Epithelial cell of prostate (primary cell): ENCODE measurements around the gene APP.
A peak's percentile ranks its signal among the peaks of the same experiment; 100 is the strongest.

ENCODE experiments used
- DNase-seq: peaks from one replicate; pipeline ENCODE4 v3.0.0-alpha.2; 2011; ENCODE audit warnings: low read depth, low spot score
- H3K27ac ChIP-seq: fragments of 450-650 bp; 2 replicates; pipeline ENCODE4 v1.5.1; 2017; ENCODE audit warnings: mild to moderate bottlenecking

Gene APP

DNA sequence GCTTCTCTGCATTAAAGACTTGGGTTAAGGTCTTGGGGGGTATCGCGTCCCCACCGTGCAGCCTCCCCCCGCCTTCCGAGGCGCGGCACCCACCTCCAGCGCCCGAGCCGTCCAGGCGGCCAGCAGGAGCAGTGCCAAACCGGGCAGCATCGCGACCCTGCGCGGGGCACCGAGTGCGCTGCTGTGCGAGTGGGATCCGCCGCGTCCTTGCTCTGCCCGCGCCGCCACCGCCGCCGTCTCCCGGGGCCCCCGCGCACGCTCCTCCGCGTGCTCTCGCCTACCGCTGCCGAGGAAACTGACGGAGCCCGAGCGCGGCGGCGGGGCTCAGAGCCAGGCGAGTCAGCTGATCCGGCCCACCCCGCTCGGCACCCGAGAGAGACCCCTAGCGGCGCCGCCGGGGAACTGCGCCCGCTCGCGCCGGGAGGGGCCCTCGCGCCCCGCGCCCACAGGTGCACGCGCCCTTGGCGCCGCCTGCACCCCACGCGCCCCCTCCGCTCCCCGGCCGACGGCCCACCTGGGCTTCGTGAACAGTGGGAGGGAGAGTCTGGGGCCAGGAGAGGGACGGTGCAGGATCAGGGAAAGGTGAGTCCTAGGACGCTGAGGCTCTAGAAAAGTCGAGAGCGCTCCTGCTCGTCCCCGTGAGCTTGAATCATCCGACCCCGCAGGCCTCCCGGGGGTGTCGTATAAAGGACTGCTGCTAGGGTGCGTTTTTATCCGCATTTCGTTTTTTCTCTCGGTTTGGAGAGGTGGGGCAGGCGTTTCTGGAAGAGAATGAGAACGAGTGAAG is at the start of gene APP:
Gene APP, minus strand, starts transcription at position 300 of the 787 bp plus-strand sequence. Its CDS starts 150 bp downstream, at position 150.
- peak within 1 kb of the TSS; percentile 73 for H3K27ac ChIP-seq
- no peak for DNase-seq

GRCh38 chr21:26212220-26212619 is 41.6 kb upstream of the APP start:
- DNase-seq: no peak

DNA sequence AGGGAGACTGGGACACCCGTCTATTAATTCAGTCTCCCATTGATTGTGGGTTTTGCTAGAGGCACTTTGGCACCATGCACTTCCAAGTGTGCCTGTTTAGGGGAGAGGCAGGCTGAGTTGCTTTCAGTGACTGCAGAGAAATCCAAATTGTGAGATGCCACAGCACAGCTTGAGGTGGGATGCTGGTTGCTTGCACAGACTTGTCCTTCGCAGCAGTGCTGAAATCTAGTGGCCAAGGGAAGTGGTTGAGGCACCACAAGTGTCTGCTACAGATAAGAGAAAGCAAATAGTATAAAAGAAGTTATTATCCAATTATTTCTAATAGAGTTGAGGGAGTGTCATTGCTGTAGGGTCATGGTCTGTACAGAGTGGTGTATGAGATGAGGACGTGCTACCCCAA is 40.0 kb upstream of the APP start:
- no peak overlapping the region for H3K27ac ChIP-seq

More at GRCh38 chr21:26212220-26212619, 41.6 kb upstream of the APP start:
- no peak overlapping the region for H3K27ac ChIP-seq

DNA sequence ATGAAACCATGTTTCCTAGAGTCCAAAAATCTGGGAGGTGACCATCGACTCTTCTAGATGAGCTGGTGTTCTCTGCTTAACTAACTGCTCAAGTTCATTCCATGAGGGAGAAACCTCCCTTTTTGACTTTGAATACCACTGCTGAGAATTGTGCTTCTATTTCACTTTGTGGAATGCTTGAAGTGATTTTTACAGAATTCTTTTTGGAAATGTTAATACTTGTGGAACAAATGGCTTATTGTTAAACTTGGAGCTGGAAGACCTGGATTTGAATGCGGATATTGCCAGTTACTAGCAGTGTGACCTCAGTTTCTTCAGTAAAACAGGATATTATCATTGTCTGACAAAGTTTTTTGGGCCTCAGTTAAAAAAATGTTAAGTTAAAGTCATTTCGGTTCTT is 36.5 kb upstream of the APP start:
- H3K27ac ChIP-seq: no peak overlapping the region
- DNase-seq: no peak

More for the DNA sequence above, 40.0 kb upstream of the APP start:
- no peak for DNase-seq

DNA sequence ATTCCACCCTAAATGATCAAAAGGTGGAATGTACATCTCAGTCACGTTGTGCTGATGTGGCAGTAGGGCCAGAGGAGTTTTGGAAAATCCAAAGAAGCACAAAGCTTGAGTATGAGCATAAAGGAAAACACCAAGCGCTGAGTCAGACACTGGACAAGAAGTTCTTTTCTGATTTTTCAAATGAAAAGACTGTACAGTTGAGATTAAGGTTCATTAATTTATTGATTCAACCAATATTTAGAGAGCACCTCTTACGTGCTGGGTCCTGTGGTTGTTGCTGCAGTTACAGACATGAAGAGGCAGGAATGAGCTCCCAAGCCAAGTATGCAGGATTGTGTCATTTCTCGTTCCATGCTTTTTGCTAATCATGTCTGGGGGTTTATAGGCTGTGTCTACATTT is 28.9 kb upstream of the APP start:
- DNase-seq: peak; percentile 66

GRCh38 chr21:26195708-26196107 is 25.1 kb upstream of the APP start:
- DNase-seq: no peak
- H3K27ac ChIP-seq: no peak overlapping the region

More for the DNA sequence above, 28.9 kb upstream of the APP start:
- H3K27ac ChIP-seq: peak overlapping the region; percentile 85

DNA sequence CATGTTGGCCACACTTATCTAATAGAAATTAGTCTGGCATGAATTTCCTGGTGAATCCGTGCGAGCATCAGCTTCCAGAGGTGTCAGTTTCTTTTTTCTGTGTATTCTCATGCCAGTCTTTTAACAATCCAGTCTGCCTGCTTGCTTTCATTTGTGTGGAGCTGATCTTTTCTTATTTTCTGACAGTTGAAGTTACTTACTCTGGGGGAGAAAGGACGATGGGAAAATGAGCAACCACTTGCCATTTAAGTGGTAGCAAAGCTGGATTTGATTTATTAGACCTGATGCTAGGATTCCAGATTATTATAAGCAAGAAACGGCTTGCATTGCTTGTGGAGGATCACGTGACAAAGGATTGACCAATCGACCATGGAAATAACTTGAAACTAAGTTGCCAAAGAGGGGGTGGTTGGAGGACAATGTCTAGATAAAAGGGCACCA is 24.3 kb upstream of the APP start:
- no peak overlapping the region for H3K27ac ChIP-seq
- no peak for DNase-seq

GRCh38 chr21:26194326-26194725 is 23.8 kb upstream of the APP start:
- no peak overlapping the region for H3K27ac ChIP-seq
- DNase-seq: no peak

DNA sequence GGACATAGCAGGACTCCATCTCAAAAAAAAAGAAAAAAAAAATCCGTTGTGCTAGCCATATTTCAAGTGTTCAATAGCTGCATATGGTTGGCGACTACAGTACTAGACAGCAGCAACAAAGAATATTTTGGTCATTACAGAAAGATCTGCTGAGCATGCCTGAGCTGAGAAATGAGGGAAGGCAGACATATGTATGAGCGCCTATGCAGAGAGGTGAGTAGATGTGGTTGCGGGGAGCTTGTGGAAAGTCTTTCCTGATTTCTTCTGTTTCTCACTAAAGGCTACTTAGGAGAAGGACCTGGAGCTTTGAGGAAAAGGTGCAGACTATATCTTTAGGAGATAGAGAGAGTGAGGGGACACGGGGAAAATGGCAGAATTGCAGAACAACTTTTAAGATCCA is 21.0 kb upstream of the APP start:
- no peak overlapping the region for H3K27ac ChIP-seq
- no peak for DNase-seq

DNA sequence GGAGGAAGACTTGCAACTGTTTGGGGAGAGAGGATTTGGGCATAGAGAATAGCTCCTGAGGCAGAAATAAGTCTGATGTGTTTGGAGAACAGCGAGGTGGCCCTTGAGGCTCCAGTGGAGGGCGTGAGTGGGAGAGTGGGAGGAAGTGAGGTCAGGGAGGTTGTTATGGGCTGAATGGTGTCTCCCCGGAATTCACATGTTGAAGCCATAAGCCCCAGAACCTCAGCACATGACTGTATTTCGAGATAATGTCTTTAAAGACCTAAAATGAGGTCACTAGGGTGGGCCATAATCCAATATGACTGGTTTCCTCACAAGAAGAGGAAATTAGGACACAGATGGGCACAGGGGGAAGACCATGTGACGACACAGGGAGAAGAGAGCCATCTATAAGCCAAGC is 17.9 kb upstream of the APP start:
- DNase-seq: no peak
- H3K27ac ChIP-seq: no peak overlapping the region

- no peak overlapping the region for H3K27ac ChIP-seq
- no peak for DNase-seq
Observed at GRCh38 chr21:26185446-26185845, 14.9 kb upstream of the APP start.

GRCh38 chr21:26185021-26185420 is 14.5 kb upstream of the APP start:
- H3K27ac ChIP-seq: no peak overlapping the region
- no peak for DNase-seq

GRCh38 chr21:26179501-26179900 is 8.9 kb upstream of the APP start:
- no peak for DNase-seq
- no peak overlapping the region for H3K27ac ChIP-seq

DNA sequence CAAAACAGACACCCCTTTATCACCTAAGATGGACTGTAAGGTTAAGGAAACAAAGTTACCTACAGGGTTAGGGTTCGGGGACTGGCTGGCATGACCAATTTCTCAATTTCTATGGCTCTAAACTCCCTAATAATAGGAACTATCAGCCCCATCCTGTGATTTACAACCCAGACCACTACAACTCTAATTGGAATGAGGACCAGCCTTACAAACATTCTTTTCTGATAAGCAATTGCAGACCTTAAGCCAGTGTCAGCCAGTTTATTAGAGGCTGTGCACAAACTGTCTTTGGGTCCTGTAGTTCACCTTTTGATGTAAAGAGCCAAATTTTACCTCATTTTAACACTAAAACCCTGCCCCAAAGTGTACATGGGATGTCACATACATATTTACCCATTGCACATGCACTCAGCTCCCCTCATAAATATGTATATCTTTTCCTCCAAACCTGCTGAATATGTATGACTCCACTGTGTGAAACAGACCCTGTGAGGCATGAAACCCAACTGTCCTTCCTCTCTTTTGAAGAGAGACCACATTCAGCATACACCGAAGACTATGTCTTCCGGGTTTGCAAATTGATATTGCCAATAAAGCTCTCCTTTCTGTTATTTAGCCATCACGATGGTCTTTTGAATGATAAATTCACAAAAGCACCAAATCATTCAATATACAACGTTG is 7.3 kb upstream of the APP start:
- no peak overlapping the region for H3K27ac ChIP-seq

DNA sequence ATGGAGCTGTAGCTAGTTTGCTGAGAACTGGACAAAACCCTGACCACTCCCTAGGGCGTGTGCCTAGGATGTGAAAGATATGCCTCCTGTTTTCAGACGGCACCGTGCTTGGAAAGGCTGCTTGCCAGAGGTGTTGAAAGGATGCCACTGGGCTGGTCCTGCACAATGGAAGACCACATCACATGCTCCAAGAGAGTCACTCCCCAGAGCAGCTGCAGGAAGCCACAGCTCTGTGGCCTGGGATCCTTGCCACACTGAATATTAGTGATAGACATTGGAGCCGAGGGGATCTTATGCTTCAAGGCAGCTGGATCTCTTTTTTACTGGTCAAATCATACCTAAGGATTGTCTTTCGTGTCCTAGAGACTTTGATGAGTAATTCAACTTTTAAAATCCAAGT is 6.6 kb upstream of the APP start:
- H3K27ac ChIP-seq: no peak overlapping the region
- no peak for DNase-seq

More for the DNA sequence above, 7.3 kb upstream of the APP start:
- no peak for DNase-seq

DNA sequence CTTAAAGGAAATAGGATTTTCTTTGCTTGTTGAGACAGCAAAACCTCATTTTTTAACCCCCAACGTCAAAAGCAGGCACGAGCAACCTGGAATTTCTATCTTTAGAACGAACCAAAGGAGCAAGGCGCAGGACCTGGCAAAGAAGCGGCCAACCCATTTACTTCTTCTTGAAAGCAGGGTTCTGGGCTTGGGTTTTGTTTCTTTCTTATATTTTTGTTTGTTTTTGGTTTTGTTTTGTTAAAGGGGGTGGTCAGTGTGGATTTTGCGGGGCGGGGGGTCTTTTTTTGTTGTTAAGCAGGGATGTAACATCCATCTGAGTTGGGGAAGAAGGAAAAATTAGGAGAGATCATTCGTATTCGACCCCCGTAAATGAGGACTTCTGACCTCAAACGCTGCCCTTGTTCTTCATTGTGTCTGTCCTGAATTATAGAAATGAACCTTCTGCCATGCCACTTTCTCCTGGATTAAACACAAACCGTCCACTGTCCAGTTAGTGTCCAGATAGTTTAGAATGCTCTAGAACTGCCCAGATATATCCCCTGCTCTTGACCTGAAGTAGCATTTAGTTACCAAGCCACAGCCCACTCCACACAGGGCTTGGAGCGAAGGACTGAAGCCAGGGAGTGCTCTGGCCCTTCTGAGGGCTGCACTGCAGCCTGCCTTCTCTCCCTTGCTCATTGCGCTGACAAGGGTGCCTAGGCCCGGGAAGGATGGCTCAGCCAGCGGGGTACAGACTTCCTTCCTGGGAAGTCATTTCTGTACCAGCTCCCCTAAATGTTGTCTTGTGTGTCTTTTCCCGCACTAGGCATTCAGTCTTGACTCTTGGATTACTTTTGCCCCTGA is 909 bp upstream of the APP start:
- H3K27ac ChIP-seq: no peak overlapping the region
- no peak for DNase-seq

GRCh38 chr21:26169611-26170470 is 729 bp downstream of the APP start:
- no peak for DNase-seq
- peak overlapping the region; percentile 73 for H3K27ac ChIP-seq

GRCh38 chr21:26169061-26169610 is 1.4 kb downstream of the APP start:
- H3K27ac ChIP-seq: peak overlapping the region; percentile 73
- no peak for DNase-seq

DNA sequence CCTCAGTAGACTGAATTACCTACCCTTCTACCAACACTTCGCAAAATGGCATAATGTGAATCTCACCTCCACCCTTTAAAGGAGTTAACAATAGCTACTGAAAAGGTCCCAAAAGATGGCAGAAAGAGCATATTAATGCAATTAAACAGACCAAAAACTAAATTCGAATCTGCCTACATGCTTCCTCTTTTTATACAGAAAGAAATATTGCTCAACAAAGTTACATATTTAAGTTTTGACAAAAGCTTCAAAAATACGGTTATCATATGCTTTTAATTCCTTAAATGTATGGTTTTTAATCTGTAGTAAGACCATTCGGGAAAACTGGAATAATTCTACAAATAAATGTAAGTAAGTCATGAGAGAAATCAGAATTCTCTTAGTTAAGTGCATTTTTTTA is 2.2 kb downstream of the APP start:
- H3K27ac ChIP-seq: peak overlapping the region; percentile 73
- no peak for DNase-seq
